HEK293 (cell line): ENCODE results near the gene BLMH.

ENCODE experiments used
- CTCF ChIA-PET: fragments of 350-600 bp; formaldehyde crosslinking; extraction: SDS; loops from one replicate; lab custom pipeline; 2021; ENCODE audit warnings: antibody characterized with exemption; lab: Yijun Ruan, JAX
- POLR2A ChIA-PET: fragments of 300-600 bp; formaldehyde crosslinking; extraction: SDS; loops from one replicate; lab custom pipeline; 2020; ENCODE audit warnings: antibody characterized with exemption, inconsistent platforms; lab: Yijun Ruan, JAX
- H3K27ac ChIP-seq: fragments of 200-500 bp; sonication (Bioruptor generic); 2 replicates; pipeline ENCODE4 v1.5.1; 2014; ENCODE audit warnings: low read depth, low read length, control low read depth, inconsistent platforms; ENCODE audit errors: extremely low read depth
- H3K36me3 ChIP-seq, 2 experiments: fragments of 200-500 bp in 1 of 2; sonication (Bioruptor generic) in 1 of 2; 1 replicate in 1 of 2; 2 replicates in 1 of 2; pipeline ENCODE4 v1.5.1; 2014 to 2017; ENCODE audit warnings: inconsistent platforms in 2 of 2, low read length in 2 of 2; ENCODE audit not compliant: control insufficient read depth in 2 of 2, insufficient read depth in 1 of 2
- H3K4me1 ChIP-seq: fragments of 200-500 bp; sonication (Bioruptor generic); 2 replicates; pipeline ENCODE4 v1.5.1; 2014; ENCODE audit warnings: mild to moderate bottlenecking, low read length, inconsistent platforms; ENCODE audit not compliant: control insufficient read depth, insufficient read depth
- H3K4me3 ChIP-seq: 2 replicates; pipeline ENCODE4 v1.5.1; 2011; ENCODE audit warnings: low read depth, mild to moderate bottlenecking, control low read depth, low read length, moderate library complexity
- H3K9me3 ChIP-seq: fragments of 200-500 bp; sonication (Bioruptor generic); 2 replicates; pipeline ENCODE4 v1.5.1; 2014; ENCODE audit warnings: low read depth, low read length, inconsistent platforms; ENCODE audit not compliant: control insufficient read depth, insufficient read depth
- CTCF ChIP-seq: fragments of 450-650 bp; formaldehyde crosslinking; IDR thresholded peaks from 2 replicates; pipeline ENCODE4 v1.5.1; 2016; ENCODE audit warnings: missing biosample characterization, missing genetic modification characterization
- INSM2 ChIP-seq: fragments of 450-650 bp; formaldehyde crosslinking; IDR thresholded peaks from 2 replicates; pipeline ENCODE4 v1.5.1; 2016; ENCODE audit warnings: missing biosample characterization, missing genetic modification characterization
- SCRT2 ChIP-seq: fragments of 450-650 bp; formaldehyde crosslinking; IDR thresholded peaks from 2 replicates; pipeline ENCODE4 v1.5.1; 2016; ENCODE audit warnings: missing biosample characterization, missing genetic modification characterization
- YY2 ChIP-seq: fragments of 450-650 bp; formaldehyde crosslinking; IDR thresholded peaks from 2 replicates; pipeline ENCODE4 v1.5.1; 2016; ENCODE audit warnings: missing biosample characterization, missing genetic modification characterization
- ZBTB20 ChIP-seq: fragments of 450-650 bp; formaldehyde crosslinking; IDR thresholded peaks from 2 replicates; pipeline ENCODE4 v1.5.1; 2016; ENCODE audit warnings: missing biosample characterization, missing genetic modification characterization
- ZFP41 ChIP-seq: fragments of 450-650 bp; formaldehyde crosslinking; IDR thresholded peaks from 2 replicates; pipeline ENCODE4 v1.5.1; 2016; ENCODE audit warnings: missing biosample characterization, missing genetic modification characterization, borderline replicate concordance
- ZNF146 ChIP-seq: fragments of 450-650 bp; formaldehyde crosslinking; IDR thresholded peaks from 2 replicates; pipeline ENCODE4 v1.5.1; 2016; ENCODE audit warnings: missing biosample characterization, missing genetic modification characterization
- ZNF26 ChIP-seq: fragments of 450-650 bp; formaldehyde crosslinking; IDR thresholded peaks from 2 replicates; pipeline ENCODE4 v1.5.1; 2016; ENCODE audit warnings: missing biosample characterization, missing genetic modification characterization
- ZNF302 ChIP-seq: fragments of 450-650 bp; formaldehyde crosslinking; IDR thresholded peaks from 2 replicates; pipeline ENCODE4 v1.5.1; 2016; ENCODE audit warnings: missing biosample characterization, missing genetic modification characterization, low read depth
- ZNF514 ChIP-seq: fragments of 450-650 bp; formaldehyde crosslinking; IDR thresholded peaks from 2 replicates; pipeline ENCODE4 v1.5.1; 2016; ENCODE audit warnings: missing biosample characterization, missing genetic modification characterization
- ZNF548 ChIP-seq: fragments of 450-650 bp; formaldehyde crosslinking; IDR thresholded peaks from 2 replicates; pipeline ENCODE4 v1.5.1; 2016; ENCODE audit warnings: missing biosample characterization, missing genetic modification characterization
- ZNF549 ChIP-seq: fragments of 450-650 bp; IDR thresholded peaks from 2 replicates; pipeline ENCODE4 v1.5.1; 2018; ENCODE audit warnings: missing biosample characterization, missing genetic modification characterization, mild to moderate bottlenecking, inconsistent platforms, moderate library complexity
- ZNF596 ChIP-seq: fragments of 450-650 bp; IDR thresholded peaks from 2 replicates; pipeline ENCODE4 v1.5.0; 2018; ENCODE audit warnings: missing biosample characterization, mild to moderate bottlenecking, missing genetic modification characterization, moderate library complexity

BLMH gene

GRCh38 chr17:30211371-30211770 is 80.4 kb downstream of the BLMH start (continued):
- no peak for TF ChIP-seq INSM2 (tag by site-specific recombination)
- TF ChIP-seq YY2: no peak

- Histone ChIP-seq H3K36me3 (no peaks in the 10 kb centered on the region), H3K4me1 (no peaks in the 10 kb centered on the region), H3K4me3 (no peak overlapping the region), H3K27ac (no peak overlapping the region), H3K9me3 (no peaks in the 10 kb centered on the region)
- no peak for TF ChIP-seq ZBTB20 (tag by site-specific recombination)
- CTCF ChIA-PET: interaction anchor here (0.5 kb wide), 1 partner anchor 85 kb away, joined by 3 read pairs; no protein-coding TSS in a partner anchor
- POLR2A ChIA-PET: no interaction called here
These were observed 80.8 kb downstream of the BLMH start for GRCh38 chr17:30210901-30211300.

- H3K36me3 ChIP-seq: no peaks in the 10 kb centered on the region
- no peak for TF ChIP-seq ZNF26
- TF ChIP-seq ZNF596 (tag by site-specific recombination): no peak
- TF ChIP-seq CTCF (tag by site-specific recombination): no peak
- TF ChIP-seq ZFP41 (tag by site-specific recombination): no peak
- TF ChIP-seq ZNF514 (tag by site-specific recombination): no peak
- TF ChIP-seq INSM2 (tag by site-specific recombination): no peak
- no peak for TF ChIP-seq ZNF302 (tag by site-specific recombination)
- TF ChIP-seq, all 188 proteins: peak for 0
- no peaks in the 10 kb centered on the region for H3K9me3 ChIP-seq
- no peak overlapping the region for H3K27ac ChIP-seq
- no peak overlapping the region for H3K4me3 ChIP-seq
- ChIA-PET CTCF (interaction anchor here (0.5 kb wide), 1 partner anchor 85 kb away, joined by 3 read pairs; no protein-coding TSS in a partner anchor), POLR2A (no interaction called here)
- H3K4me1 ChIP-seq: no peaks in the 10 kb centered on the region
These were observed 81.4 kb downstream of the BLMH start for GRCh38 chr17:30210366-30210765.

- H3K4me1 ChIP-seq: no peaks in the 10 kb centered on the region
- H3K4me3 ChIP-seq: no peak overlapping the region
- no peak overlapping the region for H3K27ac ChIP-seq
- POLR2A ChIA-PET: no interaction called here
- no peak for TF ChIP-seq ZNF146 (tag by site-specific recombination)
- TF ChIP-seq SCRT2 (tag by site-specific recombination): no peak
- TF ChIP-seq ZNF548: no peak
- no peak for TF ChIP-seq ZNF549 (tag by site-specific recombination)
- CTCF ChIA-PET: no interaction called here
- no peaks in the 10 kb centered on the region for H3K36me3 ChIP-seq
- no peaks in the 10 kb centered on the region for H3K9me3 ChIP-seq
These were observed 81.8 kb downstream of the BLMH start for GRCh38 chr17:30209930-30210329.
